Erythroblast (primary cell): ENCODE results near the gene TMEM235.
"Not testable (repeated sequence)": the region's sequence is repeated elsewhere in the genome, so short reads cannot be mapped to it uniquely, and the experiment has no call there.

Experiments
- DNase-seq, 2 experiments: peaks; one replicate each; lab custom pipeline; 2025; lab: John Stamatoyannopoulos, UW
- GATA1 ChIP-seq: IDR thresholded peaks from 2 replicates; pipeline ENCODE4 v1.6.1; 2011; ENCODE audit warnings: low read depth, mild to moderate bottlenecking, control low read depth, low read length, moderate library complexity
- POLR2A ChIP-seq: IDR thresholded peaks from 2 replicates; pipeline ENCODE4 v1.6.1; 2011; ENCODE audit warnings: mild to moderate bottlenecking, low read length

The TMEM235 gene

DNA sequence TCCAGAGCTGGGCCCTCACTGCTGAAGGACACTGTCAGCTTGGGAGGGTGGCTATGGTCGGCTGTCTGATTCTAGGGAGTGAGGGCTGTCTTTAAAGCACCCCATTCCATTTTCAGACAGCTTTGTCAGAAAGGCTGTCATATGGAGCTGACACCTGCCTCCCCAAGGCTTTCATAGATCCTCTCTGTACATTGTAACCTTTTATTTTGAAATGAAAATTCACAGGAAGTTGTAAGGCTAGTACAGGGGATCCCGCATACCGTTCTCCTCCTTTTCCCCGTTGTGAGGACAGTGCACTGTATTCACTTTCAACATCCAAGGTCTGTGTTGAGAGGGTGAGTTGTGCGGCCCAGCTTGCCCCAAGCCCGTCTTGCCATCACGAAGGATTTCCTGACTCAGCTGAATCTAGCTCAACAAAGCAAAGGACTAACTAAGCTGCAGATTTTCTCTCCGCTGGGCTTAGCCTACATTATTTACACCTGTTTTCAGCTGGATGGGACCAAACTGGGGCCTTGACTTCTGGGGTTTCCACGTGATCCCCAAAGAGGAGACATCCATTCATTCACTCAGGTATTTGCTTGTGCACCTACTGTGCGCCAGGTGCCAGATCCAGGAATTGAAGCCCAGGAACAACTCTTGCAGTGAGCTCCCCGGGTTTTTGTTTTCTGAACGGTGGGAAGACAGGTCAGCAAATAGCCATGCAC, 5.2 kb upstream of the TMEM235 start:
- no peak for DNase-seq
- no peak for TF ChIP-seq GATA1
- peak; percentile 27 for TF ChIP-seq POLR2A

DNA sequence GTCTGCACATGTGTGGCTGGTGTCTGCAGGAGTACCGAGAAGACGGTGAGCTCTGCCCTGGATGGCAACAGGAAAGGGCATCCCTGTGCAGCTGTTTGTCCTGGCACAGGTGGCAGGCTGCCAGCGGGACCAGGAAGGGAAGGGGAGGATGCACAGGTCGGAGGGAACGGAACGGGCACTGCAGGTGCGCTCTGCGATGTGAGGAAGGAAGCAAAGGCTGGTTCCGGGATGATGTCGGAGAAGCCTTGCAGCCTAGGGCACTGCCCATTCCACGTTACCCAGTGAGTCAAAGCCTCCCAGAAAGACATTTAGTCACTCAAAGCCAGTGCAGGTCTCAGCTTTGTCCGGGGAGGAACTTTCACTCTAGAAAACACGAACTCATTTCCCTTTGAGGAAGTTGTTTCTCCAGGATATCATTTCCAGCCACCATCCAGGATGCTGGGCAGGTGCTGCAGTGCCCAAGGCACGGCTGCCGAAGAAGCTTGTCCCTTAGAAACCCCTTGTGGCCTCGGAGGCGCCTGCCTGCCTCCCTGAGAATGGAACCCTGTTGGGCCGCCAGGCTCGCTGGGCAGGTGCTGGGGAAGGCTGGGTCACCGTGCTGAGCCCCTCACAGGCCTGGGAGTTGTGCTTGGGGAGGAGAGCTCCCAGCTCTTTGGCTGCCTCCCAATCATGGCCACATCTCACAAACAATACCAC, 4.5 kb upstream of the TMEM235 start:
- TF ChIP-seq POLR2A (no peak), GATA1 (no peak)
- no peak for DNase-seq

DNA sequence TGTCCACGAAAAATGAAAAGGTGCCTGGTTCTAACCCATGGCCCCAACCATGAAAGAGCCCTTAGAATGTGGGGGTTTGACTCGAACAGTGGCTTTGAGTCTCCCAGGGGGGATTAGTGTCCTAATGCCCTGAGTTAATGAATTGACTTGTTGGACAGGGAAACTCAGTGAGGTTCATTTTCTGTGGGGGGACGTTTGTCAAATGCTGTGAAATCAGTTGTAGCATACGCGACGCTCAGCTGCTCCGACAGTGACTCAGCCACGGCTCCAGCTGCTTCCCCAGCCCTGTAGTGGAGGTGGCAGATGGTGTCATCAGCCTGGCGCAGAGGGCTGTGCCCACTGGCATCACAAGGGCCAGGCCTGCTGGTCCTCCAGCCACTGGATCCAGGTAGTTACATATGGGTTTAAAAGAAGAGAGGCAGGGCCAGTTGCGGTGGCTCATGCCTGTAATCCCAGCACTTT, 3.9 kb upstream of the TMEM235 start:
- DNase-seq, result no peak
- TF ChIP-seq GATA1, result no peak
- TF ChIP-seq POLR2A, result no peak

DNA sequence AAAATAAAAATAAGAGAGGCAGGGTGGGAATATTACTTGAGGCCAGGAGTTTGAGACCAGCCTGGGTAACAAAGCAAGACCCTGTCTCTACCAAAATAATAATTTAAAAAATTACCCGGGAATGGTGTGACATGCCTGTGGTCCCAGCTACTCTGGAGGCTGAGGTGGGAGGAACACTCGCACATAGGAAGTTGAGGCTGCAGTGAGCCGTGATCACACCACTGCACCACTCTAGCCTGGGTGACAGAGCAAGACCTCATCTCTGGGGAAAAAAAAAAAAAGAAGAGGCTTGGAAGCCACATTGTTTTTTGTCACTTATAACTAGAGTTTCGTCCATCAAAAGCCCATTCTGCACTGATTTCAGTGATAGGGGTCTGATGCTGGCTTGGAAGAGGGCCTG, 3.3 kb upstream of the TMEM235 start:
- TF ChIP-seq GATA1 (no peak), POLR2A (no peak)
- DNase-seq, result no peak

DNA sequence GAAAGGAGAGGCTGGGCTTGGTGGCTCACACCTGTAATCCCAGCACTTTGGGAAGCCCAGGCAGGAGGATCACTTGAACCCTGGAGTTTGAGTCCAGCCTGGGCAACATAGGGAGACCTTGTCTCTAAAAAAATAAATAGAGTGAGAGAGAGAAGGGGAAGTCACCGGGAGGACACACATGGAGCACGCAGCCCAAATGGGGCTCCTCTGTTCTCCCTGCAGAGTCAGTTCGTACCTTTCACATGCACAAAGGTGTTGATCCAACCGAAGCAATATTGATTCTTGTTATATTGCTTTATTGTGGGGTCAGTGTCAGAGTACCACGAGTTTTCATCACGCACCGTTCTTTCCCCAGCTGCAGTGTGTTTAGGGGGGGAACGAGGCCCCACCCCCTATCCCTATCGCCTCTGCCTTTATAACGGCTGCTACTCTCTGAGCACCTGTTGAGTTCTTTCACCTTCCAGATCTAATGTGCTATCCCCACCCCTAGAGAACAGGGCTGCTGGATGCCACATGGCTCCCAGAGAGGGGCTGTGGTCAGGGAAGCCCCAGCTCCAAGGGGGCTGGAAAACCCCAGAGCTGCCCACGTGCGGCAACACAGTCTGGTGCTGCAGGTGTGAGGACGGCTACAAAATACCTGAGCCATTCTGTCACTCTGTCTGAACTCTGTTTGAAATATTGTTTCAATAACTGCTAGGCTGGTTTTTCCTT, 1.0 kb upstream of the TMEM235 start:
- TF ChIP-seq POLR2A (no peak), GATA1 (no peak)
- DNase-seq, result no peak

DNA sequence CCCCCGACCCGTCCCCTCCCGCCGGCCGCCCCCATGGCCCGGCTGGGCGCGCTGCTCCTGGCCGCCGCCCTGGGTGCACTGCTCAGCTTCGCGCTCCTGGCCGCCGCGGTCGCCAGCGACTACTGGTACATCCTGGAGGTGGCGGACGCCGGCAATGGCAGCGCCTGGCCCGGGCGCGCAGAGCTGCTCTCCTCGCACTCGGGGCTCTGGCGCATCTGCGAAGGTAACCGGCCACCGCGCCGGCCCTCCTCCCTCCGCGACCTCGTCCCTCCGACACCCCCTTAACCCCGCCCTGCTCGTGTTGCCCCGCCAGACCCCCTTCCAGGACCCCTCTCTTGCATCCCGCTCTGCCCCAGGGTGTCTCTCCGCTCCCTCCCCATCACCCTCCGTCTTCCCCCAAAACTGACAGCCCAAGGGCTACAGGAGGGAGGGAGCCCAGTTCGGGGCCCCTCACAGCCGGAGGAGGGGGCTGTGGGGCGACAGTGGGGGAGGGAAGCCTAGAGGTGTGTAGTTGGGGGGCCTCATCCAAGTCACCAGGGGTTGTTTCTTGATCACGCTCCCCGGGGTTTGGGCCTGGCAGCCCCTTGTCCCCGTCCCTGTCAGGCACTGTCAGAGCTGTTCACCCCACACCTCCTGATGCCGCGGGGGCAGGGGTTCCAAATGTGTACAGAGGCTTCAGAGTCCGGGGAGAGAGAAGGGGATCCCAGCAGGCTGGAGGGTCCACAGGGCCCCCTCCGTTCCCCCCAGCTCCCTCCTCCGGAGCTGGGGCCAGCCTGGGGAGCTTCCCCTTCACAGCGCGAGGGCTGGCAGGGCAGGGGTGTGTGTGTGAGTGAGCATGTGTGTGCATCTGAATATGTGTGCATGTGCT, 794 bp downstream of the TMEM235 start:
- TF ChIP-seq POLR2A (no peak), GATA1 (no peak)
- DNase-seq, result no peak

DNA sequence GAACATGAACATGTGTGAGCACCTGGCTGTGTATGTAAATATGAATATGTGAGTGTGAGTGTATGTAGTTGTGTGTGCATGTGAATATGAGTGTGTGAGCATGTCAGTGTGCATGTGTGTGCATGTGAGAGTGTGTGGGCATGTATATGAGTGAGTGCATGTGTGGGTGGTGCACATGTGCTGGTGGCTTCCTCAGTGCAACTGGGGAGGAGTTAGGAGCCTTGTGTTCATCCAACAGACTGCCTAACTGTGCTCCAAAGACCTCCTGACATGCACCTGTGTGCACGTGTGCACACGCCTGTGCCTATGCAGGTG, 1.4 kb downstream of the TMEM235 start:
- TF ChIP-seq POLR2A, result no peak
- TF ChIP-seq GATA1, result no peak
- no peak for DNase-seq

DNA sequence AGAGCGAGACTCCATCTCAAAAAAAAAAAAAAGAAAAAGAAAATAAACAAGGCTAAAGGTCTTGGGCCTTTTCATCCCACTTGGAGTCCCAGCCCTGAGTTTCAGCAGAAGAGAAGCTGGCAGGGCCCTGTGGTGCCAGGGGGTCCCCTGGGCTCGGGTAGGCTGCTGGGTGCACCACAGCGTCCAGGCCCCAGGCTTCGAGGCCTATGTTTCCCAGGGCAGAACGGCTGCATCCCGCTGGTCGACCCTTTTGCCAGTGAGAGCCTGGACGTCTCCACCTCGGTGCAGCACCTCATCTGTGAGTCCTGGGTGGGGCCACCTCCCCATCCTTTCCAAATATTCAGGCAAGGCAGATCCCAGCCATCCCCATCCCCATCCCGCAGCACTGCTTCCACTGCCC, 2.2 kb downstream of the TMEM235 start:
- TF ChIP-seq POLR2A (no peak), GATA1 (no peak)
- DNase-seq, result no peak

DNA sequence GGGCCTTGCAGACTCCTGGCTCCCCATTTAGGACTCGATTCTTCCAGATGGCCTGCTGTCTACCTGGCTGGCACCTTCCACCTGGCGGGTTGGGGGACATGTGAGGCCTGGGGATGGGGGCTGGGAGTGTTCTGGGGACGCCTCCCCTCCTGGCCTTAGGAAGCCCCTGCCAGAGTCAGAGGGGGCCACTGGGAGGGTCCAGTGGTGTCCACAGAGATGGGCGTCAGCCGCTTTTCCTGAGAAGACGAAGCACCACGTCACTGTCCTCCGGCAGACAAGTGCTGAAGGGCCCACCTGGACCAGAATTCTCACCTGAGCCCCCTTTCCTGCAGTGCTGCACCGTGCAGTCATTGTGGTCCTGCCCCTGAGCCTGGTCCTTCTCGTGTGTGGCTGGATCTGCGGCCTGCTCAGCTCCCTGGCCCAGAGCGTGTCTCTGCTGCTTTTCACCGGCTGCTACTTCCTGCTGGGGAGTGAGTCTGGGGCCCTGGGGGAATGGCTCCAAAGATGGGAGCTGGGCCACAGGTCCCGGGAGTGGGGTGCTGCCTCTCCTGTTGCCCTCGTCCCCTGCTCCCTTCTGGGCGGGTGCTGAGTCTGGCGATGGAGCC, 2.9 kb downstream of the TMEM235 start:
- TF ChIP-seq GATA1 (no peak), POLR2A (no peak)
- no peak for DNase-seq

DNA sequence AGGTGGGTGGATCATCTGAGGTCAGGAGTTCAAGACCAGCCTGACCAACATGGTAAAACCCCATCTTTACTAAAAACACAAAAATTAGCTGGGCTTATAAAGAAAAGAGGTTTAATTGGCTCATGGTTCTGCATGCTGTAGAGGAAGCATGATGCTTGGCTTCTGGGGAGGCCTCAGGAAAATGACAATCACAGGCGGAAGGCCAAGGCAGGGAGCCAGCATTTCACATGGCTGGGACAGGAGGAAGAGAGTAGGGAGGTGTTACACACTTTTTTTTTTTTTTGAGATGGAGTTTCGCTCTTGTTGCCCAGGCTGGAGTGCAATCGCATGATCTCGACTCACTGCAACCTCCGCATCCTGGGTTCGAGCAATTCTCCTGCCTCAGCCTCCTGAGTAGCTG, 3.6 kb downstream of the TMEM235 start:
- DNase-seq, result not testable (repeated sequence)

DNA sequence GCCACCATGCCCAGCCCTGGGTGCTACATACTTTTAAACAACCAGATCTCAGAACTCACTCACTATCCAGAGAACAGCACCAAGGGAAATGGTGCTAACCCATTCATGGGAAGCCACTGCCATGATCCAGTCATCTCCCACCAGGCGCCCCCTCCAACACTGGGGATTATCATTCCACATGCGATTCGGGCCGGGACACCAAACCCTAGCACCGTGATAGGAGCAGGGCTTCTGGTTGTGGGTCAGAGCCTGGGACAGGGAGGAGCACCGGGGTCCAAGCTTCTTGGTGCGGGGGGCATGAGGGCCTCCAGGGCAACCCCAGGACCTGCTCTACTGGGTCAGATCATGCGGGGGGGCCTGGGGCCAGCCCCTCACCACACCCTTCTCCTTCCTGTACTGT, 4.5 kb downstream of the TMEM235 start:
- no peak for DNase-seq
- TF ChIP-seq GATA1 (no peak), POLR2A (no peak)

DNA sequence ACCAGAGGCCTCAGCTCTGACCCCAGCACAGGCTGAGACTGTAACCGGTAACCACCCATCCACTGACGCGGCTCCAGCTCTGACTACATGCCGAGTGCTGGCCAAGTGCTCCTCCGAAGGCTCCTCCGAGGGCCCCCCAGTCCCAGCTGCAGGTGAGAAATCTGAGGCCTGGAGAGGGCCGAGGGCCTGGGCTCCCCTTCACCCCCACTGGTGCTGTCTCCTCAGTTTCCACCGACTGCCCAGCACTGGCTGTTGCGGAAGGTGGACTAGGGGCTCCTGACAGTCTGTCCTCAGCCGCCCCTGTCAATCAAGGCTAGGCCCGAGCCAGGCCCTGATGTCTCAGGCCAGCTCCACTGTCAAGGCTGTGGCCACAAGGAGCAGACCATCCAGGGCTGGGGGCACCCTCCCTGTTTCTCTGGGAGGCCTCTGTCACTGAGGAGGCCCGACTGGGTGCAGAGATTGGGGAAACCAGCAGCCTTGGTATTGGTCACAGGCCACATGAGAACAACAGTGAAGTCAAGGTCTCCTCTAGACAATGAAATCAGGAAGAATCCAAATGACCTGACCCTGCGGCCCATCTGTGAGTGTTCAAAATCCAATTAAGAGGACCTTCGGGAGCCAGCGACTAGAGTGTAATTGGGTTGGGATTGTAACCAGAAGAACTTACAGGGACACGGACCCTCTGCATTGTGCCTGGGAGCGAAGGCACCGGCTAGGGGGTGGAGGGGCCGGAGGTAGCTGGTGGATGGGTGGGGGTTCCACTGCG, 5.1 kb downstream of the TMEM235 start:
- no peak for DNase-seq
- TF ChIP-seq POLR2A (no peak), GATA1 (no peak)
